Type B pancreatic cell (in vitro differentiated cells): ENCODE data around the gene ARHGAP30. TPM values are rescaled to one million over a fixed set of nuclear protein-coding genes. Genes with fewer than 3 reads are reported as not detected.

ENCODE experiments used
- DNase-seq: peaks from one replicate; pipeline ENCODE4 v3.0.0; 2021; ENCODE audit warnings: mixed read lengths; ENCODE audit not compliant: unreplicated experiment; ENCODE audit errors: extremely low spot score
- H3K27ac Mint-ChIP-seq: 2 replicates; pipeline ENCODE4 v1.8.0; 2021; ENCODE audit warnings: mild to moderate bottlenecking, mixed read lengths
- H3K27me3 Mint-ChIP-seq: 2 replicates; pipeline ENCODE4 v1.8.0; 2021; ENCODE audit warnings: mixed read lengths
- H3K36me3 Mint-ChIP-seq: 2 replicates; pipeline ENCODE4 v1.8.0; 2021; ENCODE audit warnings: mixed read lengths
- H3K4me1 Mint-ChIP-seq: one replicate; pipeline ENCODE4 v1.8.0; 2021; ENCODE audit warnings: mixed read lengths; ENCODE audit not compliant: unreplicated experiment
- H3K4me3 Mint-ChIP-seq: 2 replicates; pipeline ENCODE4 v1.8.0; 2021; ENCODE audit warnings: mild to moderate bottlenecking, mixed read lengths
- H3K9me3 Mint-ChIP-seq: 2 replicates; pipeline ENCODE4 v1.8.0; 2021; ENCODE audit warnings: mixed read lengths
- total RNA-seq: library from RNA; stranded (reverse); gene quantifications from 2 replicates; pipeline ENCODE4 v1.2.1, GENCODE V29; 2021; ENCODE audit warnings: low replicate concordance
- TF ChIP-seq, protein P1 (sequence below): fragments of 200-600 bp; sonication (generic); conservative IDR thresholded peaks from 2 replicates; pipeline ENCODE4 v1.5.0; 2021; ENCODE audit warnings: antibody characterized with exemption, mild to moderate bottlenecking

The ARHGAP30 gene
- total RNA-seq, 1 donor from 2014 or later: 1.3 TPM

DNA sequence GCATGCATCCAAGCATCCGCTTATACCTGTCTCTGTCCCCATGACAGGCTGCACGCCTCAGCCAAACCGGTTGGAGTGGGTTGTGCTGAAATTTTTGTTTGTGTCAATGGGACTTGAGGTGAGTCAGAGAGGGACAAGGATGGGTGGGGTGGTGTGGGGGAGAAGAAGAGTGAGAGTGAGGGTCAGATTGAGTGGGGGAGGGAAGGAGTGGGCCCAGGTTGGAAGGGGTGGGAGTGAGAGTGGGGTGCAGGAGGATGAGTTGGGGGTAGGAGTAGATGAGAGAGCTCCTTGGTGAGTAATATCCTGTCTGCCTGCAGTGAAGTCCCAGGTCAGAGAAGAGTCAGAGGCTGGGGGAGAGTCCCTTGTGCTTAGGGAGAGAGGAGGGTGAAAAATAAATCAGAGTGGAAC lies 22.9 kb upstream of the ARHGAP30 start:
- Mint-ChIP-seq H3K27me3 (peaks cover 3% of the 10 kb centered on the region), H3K36me3 (peaks cover 4% of the 10 kb centered on the region), H3K4me1 (peaks cover 6% of the 10 kb centered on the region), H3K4me3 (peak overlapping the region; percentile 74), H3K9me3 (no peaks in the 10 kb centered on the region), H3K27ac (peak overlapping the region; percentile 96)
- TF ChIP-seq, protein P1, sequence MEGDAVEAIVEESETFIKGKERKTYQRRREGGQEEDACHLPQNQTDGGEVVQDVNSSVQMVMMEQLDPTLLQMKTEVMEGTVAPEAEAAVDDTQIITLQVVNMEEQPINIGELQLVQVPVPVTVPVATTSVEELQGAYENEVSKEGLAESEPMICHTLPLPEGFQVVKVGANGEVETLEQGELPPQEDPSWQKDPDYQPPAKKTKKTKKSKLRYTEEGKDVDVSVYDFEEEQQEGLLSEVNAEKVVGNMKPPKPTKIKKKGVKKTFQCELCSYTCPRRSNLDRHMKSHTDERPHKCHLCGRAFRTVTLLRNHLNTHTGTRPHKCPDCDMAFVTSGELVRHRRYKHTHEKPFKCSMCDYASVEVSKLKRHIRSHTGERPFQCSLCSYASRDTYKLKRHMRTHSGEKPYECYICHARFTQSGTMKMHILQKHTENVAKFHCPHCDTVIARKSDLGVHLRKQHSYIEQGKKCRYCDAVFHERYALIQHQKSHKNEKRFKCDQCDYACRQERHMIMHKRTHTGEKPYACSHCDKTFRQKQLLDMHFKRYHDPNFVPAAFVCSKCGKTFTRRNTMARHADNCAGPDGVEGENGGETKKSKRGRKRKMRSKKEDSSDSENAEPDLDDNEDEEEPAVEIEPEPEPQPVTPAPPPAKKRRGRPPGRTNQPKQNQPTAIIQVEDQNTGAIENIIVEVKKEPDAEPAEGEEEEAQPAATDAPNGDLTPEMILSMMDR: no peak
- DNase-seq: no peak

- Mint-ChIP-seq H3K9me3 (no peaks in the 10 kb centered on the region), H3K4me3 (peak overlapping the region; percentile 74), H3K36me3 (peaks cover 4% of the 10 kb centered on the region), H3K27ac (peak overlapping the region; percentile 96), H3K4me1 (no peaks in the 10 kb centered on the region), H3K27me3 (no peaks in the 10 kb centered on the region)
- TF ChIP-seq, protein P1: no peak
- no peak for DNase-seq
Measured at GRCh38 chr1:161091796-161092507, 22.3 kb upstream of the ARHGAP30 start.

DNA sequence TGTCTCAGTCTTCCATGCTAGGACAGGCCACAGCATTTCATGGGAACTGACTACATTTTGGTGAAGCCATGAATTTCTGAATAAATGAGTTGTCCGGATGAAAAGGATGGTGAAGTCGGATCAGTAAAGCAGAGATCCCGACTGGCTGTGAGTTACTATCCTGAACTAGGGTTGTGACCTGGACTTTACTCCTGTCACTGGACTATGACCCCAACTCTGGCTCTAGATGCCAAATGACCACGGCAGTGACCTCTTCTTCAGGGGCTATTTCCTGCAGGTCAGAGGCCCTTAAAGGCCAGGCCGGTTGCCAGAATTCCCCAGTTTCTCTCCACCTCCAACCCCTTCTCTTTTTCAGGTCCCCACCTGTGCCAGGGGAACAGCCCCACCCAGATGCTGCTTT lies 21.4 kb upstream of the ARHGAP30 start:
- peak overlapping the region; percentile 97 for H3K27ac Mint-ChIP-seq
- TF ChIP-seq, protein P1: no peak
- H3K4me1 Mint-ChIP-seq: no peaks in the 10 kb centered on the region
- no peak for DNase-seq
- no peaks in the 10 kb centered on the region for H3K27me3 Mint-ChIP-seq
- H3K9me3 Mint-ChIP-seq: no peaks in the 10 kb centered on the region
- peaks cover 4% of the 10 kb centered on the region for H3K36me3 Mint-ChIP-seq
- H3K4me3 Mint-ChIP-seq: peak overlapping the region; percentile 53

GRCh38 chr1:161090617-161091016 lies 20.9 kb upstream of the ARHGAP30 start:
- H3K9me3 Mint-ChIP-seq: no peaks in the 10 kb centered on the region
- peak overlapping the region; percentile 88 for H3K4me3 Mint-ChIP-seq
- DNase-seq: no peak
- H3K4me1 Mint-ChIP-seq: no peaks in the 10 kb centered on the region
- peaks cover 4% of the 10 kb centered on the region for H3K36me3 Mint-ChIP-seq
- peak overlapping the region; percentile 97 for H3K27ac Mint-ChIP-seq
- no peaks in the 10 kb centered on the region for H3K27me3 Mint-ChIP-seq
- TF ChIP-seq, protein P1: no peak

DNA sequence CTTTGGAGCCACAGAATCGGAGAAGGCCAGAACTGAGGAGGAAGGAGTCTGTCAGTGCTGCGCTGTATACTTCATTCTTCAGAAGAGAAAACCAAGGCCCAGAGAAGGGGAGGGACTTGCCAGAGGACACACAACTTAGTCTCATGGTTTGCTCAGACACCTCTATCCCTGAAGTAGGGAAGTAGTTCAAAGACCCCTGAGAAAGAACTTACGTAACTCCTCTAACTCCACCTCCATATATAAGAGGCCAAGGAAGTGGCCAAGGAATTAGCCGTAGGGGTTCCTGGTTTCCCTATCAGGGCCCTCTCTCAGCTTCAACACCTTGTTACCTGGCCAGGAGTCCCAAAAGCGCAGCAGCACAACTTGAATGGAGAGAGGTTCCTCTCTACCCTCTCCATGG lies 20.2 kb upstream of the ARHGAP30 start:
- Mint-ChIP-seq H3K36me3 (peaks cover 4% of the 10 kb centered on the region), H3K27me3 (no peaks in the 10 kb centered on the region), H3K9me3 (no peaks in the 10 kb centered on the region), H3K4me1 (no peaks in the 10 kb centered on the region), H3K27ac (peak overlapping the region; percentile 97), H3K4me3 (peak overlapping the region; percentile 88)
- no peak for DNase-seq
- TF ChIP-seq, protein P1: no peak
